IPS-18a (cell line): ENCODE data around the gene GBP2.
"Not testable (repeated sequence)": the region's sequence is repeated elsewhere in the genome, so short reads cannot be mapped to it uniquely, and the experiment has no call there.

ENCODE experiments used
- H3K27ac ChIP-seq: one replicate; pipeline ENCODE4 v1.5.1; 2013; ENCODE audit warnings: low read length
- H3K27me3 ChIP-seq: one replicate; pipeline ENCODE4 v1.6.1; 2013; ENCODE audit warnings: mild to moderate bottlenecking, low read length; ENCODE audit not compliant: control insufficient read depth, insufficient read depth
- H3K36me3 ChIP-seq: one replicate; pipeline ENCODE4 v1.6.1; 2013; ENCODE audit warnings: low read depth, low read length; ENCODE audit not compliant: control insufficient read depth
- H3K4me1 ChIP-seq: one replicate; pipeline ENCODE4 v1.6.1; 2013; ENCODE audit warnings: low read depth, low read length; ENCODE audit not compliant: control insufficient read depth
- H3K4me3 ChIP-seq: one replicate; pipeline ENCODE4 v1.5.1; 2013; ENCODE audit warnings: low read length
- H3K9ac ChIP-seq: one replicate; pipeline ENCODE4 v1.6.1; 2013; ENCODE audit warnings: mild to moderate bottlenecking, low read length, moderate library complexity
- H3K9me3 ChIP-seq: one replicate; pipeline ENCODE4 v1.6.1; 2013; ENCODE audit warnings: low read depth, low read length; ENCODE audit not compliant: control insufficient read depth

Gene GBP2

GRCh38 chr1:89149976-89150375 lies 24.1 kb upstream of the GBP2 start:
- H3K27me3 ChIP-seq, result no peaks in the 10 kb centered on the region
- H3K36me3 ChIP-seq, result no peaks in the 10 kb centered on the region
- no peak overlapping the region for H3K4me3 ChIP-seq
- H3K9ac ChIP-seq, result no peak overlapping the region
- no peak overlapping the region for H3K27ac ChIP-seq
- H3K9me3 ChIP-seq, result no peaks in the 10 kb centered on the region
- H3K4me1 ChIP-seq, result no peaks in the 10 kb centered on the region

GRCh38 chr1:89149229-89149628 lies 23.3 kb upstream of the GBP2 start:
- H3K9me3 ChIP-seq, result no peaks in the 10 kb centered on the region
- H3K4me1 ChIP-seq, result no peaks in the 10 kb centered on the region
- H3K9ac ChIP-seq, result no peak overlapping the region
- no peaks in the 10 kb centered on the region for H3K27me3 ChIP-seq
- H3K4me3 ChIP-seq, result no peak overlapping the region
- H3K27ac ChIP-seq, result no peak overlapping the region
- no peaks in the 10 kb centered on the region for H3K36me3 ChIP-seq

- Histone ChIP-seq H3K9ac (no peak overlapping the region), H3K27me3 (no peaks in the 10 kb centered on the region), H3K4me3 (no peak overlapping the region), H3K36me3 (no peaks in the 10 kb centered on the region), H3K9me3 (no peaks in the 10 kb centered on the region), H3K27ac (no peak overlapping the region), H3K4me1 (no peaks in the 10 kb centered on the region)
Observed at GRCh38 chr1:89147678-89148658, 22.1 kb upstream of the GBP2 start.

GRCh38 chr1:89146721-89147120 lies 20.8 kb upstream of the GBP2 start:
- Histone ChIP-seq H3K36me3 (no peaks in the 10 kb centered on the region), H3K9me3 (no peaks in the 10 kb centered on the region), H3K27me3 (no peaks in the 10 kb centered on the region), H3K4me1 (no peaks in the 10 kb centered on the region), H3K27ac (no peak overlapping the region), H3K4me3 (no peak overlapping the region), H3K9ac (no peak overlapping the region)

- Histone ChIP-seq H3K4me3 (no peak overlapping the region), H3K27me3 (no peaks in the 10 kb centered on the region), H3K9ac (no peak overlapping the region), H3K4me1 (no peaks in the 10 kb centered on the region), H3K27ac (no peak overlapping the region), H3K9me3 (no peaks in the 10 kb centered on the region), H3K36me3 (no peaks in the 10 kb centered on the region)
Observed at GRCh38 chr1:89143484-89143883, 17.6 kb upstream of the GBP2 start.

GRCh38 chr1:89142160-89142559 lies 16.2 kb upstream of the GBP2 start:
- Histone ChIP-seq H3K27me3 (no peaks in the 10 kb centered on the region), H3K4me1 (no peaks in the 10 kb centered on the region), H3K9ac (no peak overlapping the region), H3K27ac (no peak overlapping the region), H3K36me3 (no peaks in the 10 kb centered on the region), H3K9me3 (no peaks in the 10 kb centered on the region), H3K4me3 (no peak overlapping the region)

- Histone ChIP-seq H3K9me3 (no peaks in the 10 kb centered on the region), H3K4me3 (no peak overlapping the region), H3K27ac (no peak overlapping the region), H3K36me3 (no peaks in the 10 kb centered on the region), H3K4me1 (no peaks in the 10 kb centered on the region), H3K27me3 (no peaks in the 10 kb centered on the region), H3K9ac (no peak overlapping the region)
Observed at GRCh38 chr1:89133747-89134146, 7.8 kb upstream of the GBP2 start.

GRCh38 chr1:89130716-89131115 lies 4.8 kb upstream of the GBP2 start:
- Histone ChIP-seq H3K4me1 (no peaks in the 10 kb centered on the region), H3K4me3 (no peak overlapping the region), H3K9ac (no peak overlapping the region), H3K9me3 (no peaks in the 10 kb centered on the region), H3K27me3 (no peaks in the 10 kb centered on the region), H3K36me3 (no peaks in the 10 kb centered on the region), H3K27ac (no peak overlapping the region)

GRCh38 chr1:89129911-89130310 lies 4.0 kb upstream of the GBP2 start:
- no peak overlapping the region for H3K27ac ChIP-seq
- no peaks in the 10 kb centered on the region for H3K9me3 ChIP-seq
- no peak overlapping the region for H3K4me3 ChIP-seq
- H3K27me3 ChIP-seq, result no peaks in the 10 kb centered on the region
- no peak overlapping the region for H3K9ac ChIP-seq
- H3K36me3 ChIP-seq, result no peaks in the 10 kb centered on the region
- no peaks in the 10 kb centered on the region for H3K4me1 ChIP-seq

- H3K36me3 ChIP-seq, H3K9me3 ChIP-seq, H3K4me3 ChIP-seq, H3K27me3 ChIP-seq, H3K27ac ChIP-seq, H3K9ac ChIP-seq, H3K4me1 ChIP-seq: not testable (repeated sequence)
Observed at GRCh38 chr1:89128003-89128458, 2.1 kb upstream of the GBP2 start.

GRCh38 chr1:89126602-89127565 lies 970 bp upstream of the GBP2 start:
- not testable (repeated sequence) for H3K27me3 ChIP-seq, H3K9me3 ChIP-seq, H3K27ac ChIP-seq, H3K9ac ChIP-seq, H3K36me3 ChIP-seq, H3K4me3 ChIP-seq, H3K4me1 ChIP-seq
